ENCODE measurements around the gene TPCN1.

DNA sequence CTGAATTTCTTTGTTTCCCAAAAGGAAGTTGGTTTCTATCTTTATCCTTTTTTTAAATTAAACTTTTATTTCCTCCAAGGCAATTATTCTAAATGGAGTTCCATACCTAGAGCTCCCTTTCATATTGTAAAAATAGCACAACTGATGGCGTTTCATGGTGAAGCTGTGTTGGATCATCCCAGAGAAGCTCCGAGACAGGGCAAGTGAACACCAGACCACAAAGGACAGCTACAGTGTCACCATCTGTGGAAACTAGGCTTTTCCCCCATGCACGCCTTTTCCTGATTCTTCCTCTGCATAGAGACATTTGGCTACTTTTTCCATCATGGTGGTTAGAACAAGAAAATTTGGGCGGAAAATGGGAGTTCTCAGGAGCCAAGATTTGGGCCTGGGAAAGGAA lies 12.7 kb downstream of the TPCN1 start:
- TF ChIP-seq CTCF (IDR thresholded peaks at IDR 0.05) = no peak
- no peak for TF ChIP-seq POLR2A (IDR thresholded peaks at IDR 0.05)
